ENCODE measurements around the gene CLBA1.

DNA sequence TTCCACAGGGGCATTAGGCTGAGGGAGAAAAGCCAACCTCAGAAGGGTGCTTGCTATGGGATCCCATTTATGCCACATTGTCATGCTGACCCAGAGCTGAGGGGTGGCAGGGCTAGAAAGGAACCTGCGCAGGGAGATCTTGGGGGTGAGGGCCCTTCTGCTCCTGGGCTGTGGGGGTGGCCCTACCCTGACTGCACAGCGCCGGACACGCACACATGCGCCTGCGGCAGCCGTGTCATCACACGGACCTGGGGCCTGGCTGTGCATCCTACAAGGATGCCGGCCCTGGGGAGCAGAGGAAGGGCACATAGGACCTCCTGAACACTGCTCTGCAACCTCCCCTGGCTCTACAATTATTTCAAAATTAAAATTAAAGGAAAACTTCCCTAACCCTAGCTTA is 28.4 kb downstream of the CLBA1 start:
- TF ChIP-seq FOSL1 (IDR thresholded peaks at IDR 0.05; ENCODE audit: low read depth) (no peak), EZH2 (IDR thresholded peaks at IDR 0.05) (no peak), MAX (IDR thresholded peaks at IDR 0.05) (no peak), YY1 (IDR thresholded peaks at IDR 0.05; ENCODE audit: extremely low read depth, insufficient replicate concordance, low read depth, low read length) (no peak), POLR2AphosphoS5 (IDR thresholded peaks at IDR 0.05; ENCODE audit: low read depth, low read length) (no peak), EZH2phosphoT487 (IDR thresholded peaks at IDR 0.05; ENCODE audit: borderline replicate concordance) (no peak)
- TF ChIP-seq, protein P1, sequence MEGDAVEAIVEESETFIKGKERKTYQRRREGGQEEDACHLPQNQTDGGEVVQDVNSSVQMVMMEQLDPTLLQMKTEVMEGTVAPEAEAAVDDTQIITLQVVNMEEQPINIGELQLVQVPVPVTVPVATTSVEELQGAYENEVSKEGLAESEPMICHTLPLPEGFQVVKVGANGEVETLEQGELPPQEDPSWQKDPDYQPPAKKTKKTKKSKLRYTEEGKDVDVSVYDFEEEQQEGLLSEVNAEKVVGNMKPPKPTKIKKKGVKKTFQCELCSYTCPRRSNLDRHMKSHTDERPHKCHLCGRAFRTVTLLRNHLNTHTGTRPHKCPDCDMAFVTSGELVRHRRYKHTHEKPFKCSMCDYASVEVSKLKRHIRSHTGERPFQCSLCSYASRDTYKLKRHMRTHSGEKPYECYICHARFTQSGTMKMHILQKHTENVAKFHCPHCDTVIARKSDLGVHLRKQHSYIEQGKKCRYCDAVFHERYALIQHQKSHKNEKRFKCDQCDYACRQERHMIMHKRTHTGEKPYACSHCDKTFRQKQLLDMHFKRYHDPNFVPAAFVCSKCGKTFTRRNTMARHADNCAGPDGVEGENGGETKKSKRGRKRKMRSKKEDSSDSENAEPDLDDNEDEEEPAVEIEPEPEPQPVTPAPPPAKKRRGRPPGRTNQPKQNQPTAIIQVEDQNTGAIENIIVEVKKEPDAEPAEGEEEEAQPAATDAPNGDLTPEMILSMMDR (IDR thresholded peaks at IDR 0.05 in 2 of 3, conservative IDR thresholded peaks at IDR 0.05 in 1 of 3; ENCODE audit: borderline replicate concordance in 1 of 3, insufficient read depth in 1 of 3, low read depth in 2 of 3, low read length in 2 of 3) = no peak

Measured in HCT116 (cell line).